ENCODE measurements around the gene KITLG. TPM values are rescaled to one million over a fixed set of nuclear protein-coding genes. Genes with fewer than 3 reads are reported as not detected.

The KITLG gene
- total and polyA plus RNA-seq, 2 of the 8 experiments (the other 6 are each of a cell fraction or from before 2014, with no cell fraction given) = 1.3 to 7.8 TPM

DNA sequence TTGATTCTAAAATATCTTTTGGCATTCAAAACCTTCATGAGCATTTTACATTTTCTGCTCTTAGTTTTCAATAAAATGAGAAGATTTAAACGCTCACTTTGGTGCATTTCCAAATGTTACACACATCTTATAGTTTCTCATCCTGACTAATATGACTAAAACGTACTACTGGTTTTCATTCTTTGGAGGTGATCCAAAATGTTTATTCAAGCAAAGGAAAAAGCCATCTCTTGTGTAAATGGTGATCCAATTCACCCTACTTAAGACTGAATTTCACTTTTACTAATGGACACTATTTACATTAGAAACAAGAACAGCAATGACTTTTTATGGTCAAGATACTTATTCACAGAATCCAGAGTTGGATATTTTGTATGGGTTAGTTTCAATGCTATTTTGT, 86.6 kb downstream of the KITLG start (continued):
- TF ChIP-seq POLR2A (IDR thresholded peaks at IDR 0.05; ENCODE audit: control extremely low read depth in 1 of 2, low read depth in 2 of 2, low read length in 2 of 2) = no peak
- TF ChIP-seq JUND (IDR thresholded peaks at IDR 0.05; ENCODE audit: low read length) = no peak
- TF ChIP-seq HDAC2 (IDR thresholded peaks at IDR 0.05; ENCODE audit: borderline replicate concordance in 1 of 2, low read depth in 2 of 2, low read length in 2 of 2) = no peak
